ENCODE results near the gene NFATC2.
A peak's percentile ranks its signal among the peaks of the same experiment; 100 is the strongest.

The NFATC2 gene

GRCh38 chr20:51536116-51537069 is 6.1 kb downstream of the NFATC2 start:
- no peak for DNase-seq

GRCh38 chr20:51535674-51536073 is 6.8 kb downstream of the NFATC2 start:
- DNase-seq, result no peak

DNA sequence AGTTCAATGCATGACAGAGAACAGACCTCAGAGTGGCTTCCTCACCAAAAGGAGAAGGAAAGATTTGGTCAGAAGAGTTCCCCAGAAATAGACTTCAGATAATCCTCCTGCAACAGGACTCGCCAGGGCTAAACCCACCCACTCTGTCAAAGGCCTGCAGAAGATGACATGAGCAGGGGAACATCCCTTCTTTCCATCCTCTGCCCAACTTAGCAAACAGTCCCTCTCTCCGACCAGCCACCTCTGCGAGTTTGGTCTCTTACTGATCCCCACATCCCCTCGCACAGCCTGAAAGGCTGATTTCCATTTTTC is 7.5 kb downstream of the NFATC2 start:
- DNase-seq, result no peak

- DNase-seq, result no peak
Measured at GRCh38 chr20:51533291-51534172, 9.0 kb downstream of the NFATC2 start.

DNA sequence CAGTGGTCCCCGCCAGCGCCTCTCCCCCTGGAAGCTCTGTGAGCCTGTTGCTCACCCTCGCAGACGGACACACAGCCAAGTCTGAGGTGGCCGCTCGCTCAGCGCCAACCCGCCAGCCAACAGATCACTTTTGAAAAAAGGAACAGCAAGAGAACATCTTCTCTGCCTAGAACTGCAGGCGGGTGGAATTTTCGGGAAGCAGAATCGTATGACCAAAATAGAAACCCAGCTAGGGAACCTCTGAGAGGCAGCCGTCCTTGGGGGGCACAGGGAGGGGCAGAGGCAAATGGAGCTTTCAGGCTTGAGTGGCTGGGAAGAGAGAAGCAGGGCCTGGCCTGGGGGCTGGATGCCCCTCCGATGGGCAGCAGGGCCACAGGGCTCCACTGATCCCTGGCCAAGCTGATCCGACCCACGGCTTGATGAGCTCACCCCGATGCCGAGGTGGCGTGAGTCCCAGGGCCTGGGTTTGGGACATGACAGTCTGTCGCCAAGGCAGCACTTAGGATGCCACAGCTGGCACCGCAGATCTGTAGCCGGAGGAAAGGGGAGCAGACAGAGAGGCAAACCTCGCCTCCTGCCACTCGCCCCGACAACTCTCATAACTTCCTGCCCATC is 9.8 kb downstream of the NFATC2 start:
- no peak for DNase-seq

DNA sequence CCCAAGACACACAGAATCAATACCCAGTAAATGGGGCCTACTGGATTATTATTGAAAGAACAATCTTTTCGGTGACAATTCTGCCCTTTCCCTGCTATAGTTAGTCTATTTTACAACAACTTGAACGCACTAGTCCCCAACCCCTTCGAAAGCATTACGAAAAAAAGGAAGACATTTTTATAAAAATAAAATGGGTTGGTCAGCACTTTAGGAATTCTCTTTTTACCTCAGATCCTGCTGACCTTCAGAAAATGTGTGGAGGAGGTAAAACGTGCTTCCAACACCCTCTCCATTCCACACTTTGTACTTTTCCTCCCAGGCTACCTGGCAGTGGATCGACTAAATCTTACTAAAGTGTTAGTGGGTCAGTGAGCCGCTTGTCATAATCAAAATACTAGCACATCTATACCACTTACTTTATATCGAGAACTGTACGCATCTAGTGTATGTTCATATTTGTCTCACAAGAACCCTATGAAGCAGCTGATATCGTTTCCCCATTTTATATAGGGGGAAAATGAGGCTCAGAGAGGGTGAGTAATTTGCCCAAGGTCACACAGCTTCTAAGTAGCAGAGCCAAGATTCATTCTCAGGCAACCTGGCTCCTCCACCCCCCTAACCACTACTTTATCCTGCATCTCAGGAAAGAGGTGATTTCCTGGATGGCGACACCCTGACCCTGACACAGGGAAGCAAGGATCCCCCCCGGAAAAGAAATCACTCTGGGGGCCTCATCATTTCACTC is 10.6 kb downstream of the NFATC2 start:
- no peak for DNase-seq

DNA sequence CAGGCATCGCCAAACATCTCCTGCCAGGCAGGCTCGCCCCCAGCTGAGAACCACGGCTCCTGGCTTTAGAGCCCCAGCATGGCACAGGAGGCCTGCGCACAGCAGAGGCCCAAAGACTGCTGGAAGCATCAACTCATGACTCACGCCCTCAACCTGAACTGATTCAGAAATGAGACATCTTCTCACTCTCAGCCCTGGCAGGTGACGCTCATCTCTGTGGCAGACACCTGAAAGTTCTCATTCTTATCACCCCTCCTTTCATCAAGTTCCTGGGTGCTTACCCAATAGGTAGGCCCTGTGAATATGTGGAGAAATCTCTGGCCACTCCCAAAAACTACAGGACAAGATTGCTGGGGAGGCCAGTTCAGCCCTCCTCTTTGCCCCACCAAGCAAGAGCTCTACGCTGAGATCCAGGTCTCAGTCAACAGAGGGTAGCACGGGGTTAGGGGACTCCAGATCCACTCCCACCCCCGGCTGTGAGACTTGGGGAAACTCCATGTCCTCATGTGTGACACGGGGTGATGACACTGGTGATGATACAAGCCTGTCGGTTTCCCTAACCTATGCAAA is 11.3 kb downstream of the NFATC2 start:
- DNase-seq, result no peak

DNA sequence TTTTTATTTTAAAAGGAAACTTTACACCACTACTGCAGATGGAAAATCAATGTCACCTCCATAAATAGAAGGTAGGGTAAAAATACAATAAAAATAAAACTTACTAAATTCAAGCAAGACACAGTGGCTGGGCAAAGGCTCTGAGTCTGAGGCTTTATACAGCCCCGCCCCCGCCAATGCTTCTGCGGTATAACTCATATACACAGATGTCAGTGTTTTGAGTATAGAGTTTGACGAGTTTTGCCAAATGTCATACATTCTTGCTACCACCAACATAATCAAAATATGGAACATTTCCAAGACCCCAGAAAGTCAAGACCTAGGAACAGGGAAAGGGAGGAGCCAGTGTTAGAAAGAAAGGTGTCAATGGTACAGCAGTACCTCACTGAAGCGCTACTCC is 12.8 kb downstream of the NFATC2 start:
- DNase-seq, result no peak

DNA sequence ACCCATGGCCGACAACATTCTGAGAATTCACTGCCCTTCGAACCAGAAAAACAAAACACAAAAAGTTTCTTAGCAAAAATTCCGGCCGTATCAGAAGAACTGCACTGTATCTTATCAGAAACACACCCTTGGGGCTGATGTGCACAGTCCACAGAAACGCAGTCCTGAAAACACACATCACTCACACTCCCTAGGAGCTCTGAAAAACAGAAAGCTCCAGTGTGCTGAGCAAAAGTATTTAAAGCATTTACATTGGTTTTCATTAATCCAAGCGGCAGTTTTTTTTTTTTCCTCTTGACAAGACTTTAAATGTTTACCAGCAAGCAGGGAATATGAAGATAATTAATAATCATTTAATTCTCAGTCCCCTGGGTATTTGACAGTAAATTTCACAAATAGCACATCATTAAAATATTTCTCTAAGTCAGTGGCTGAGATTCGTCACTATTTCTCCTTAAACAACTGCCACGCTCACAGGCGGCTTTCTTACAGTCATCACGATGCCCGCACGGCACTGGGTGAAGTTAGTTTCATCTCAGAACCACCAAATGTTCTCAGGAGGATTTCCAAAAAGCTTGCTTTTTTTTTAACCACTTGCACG is 13.3 kb downstream of the NFATC2 start:
- no peak for DNase-seq

- no peak for DNase-seq
Measured at GRCh38 chr20:51528263-51529027, 14.1 kb downstream of the NFATC2 start.

- no peak for DNase-seq
Measured at GRCh38 chr20:51526754-51527153, 15.8 kb downstream of the NFATC2 start.

- DNase-seq, result no peak
Measured at GRCh38 chr20:51526106-51526470, 16.4 kb downstream of the NFATC2 start.

DNA sequence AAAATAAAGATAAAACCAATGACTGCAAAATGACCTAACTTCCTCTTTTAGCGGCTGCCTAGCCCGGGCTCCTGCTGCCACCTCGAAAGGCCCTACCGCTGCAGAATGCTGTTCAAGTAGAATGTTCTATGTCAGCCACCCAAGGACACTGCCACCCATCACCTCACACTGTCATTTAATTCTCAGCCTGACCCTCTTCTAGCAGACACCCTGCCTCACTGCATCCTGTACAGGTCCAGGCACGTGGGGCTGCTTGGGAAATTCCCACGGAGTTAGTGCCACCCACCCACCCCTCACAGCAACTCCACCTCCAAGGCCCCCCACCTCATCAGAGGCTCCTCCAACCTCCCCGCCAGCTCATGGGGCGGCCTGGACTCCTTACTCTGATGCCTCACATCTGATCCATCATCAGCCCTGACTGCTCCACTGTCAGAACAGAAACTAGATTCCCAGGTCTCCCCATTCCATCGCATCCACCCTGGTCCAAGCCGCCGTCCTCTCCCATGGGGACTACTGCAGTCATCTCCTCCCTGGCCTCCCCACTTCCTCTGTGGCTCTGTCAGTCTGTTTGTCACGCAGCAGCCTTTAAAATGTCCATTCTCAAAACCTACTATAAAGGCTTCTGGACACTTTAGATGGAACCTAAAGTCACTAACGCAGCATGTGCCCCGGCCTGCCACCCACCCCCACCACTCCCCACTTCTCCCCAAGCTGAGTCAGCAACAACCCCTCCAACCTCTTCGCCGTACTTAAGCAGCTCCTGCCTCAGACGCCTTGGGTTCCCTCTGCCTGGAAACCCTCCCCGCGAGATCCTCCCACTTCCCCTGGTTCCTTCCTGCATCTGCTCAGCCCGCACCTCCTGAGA is 17.0 kb downstream of the NFATC2 start:
- DNase-seq, result peak; percentile 68

DNA sequence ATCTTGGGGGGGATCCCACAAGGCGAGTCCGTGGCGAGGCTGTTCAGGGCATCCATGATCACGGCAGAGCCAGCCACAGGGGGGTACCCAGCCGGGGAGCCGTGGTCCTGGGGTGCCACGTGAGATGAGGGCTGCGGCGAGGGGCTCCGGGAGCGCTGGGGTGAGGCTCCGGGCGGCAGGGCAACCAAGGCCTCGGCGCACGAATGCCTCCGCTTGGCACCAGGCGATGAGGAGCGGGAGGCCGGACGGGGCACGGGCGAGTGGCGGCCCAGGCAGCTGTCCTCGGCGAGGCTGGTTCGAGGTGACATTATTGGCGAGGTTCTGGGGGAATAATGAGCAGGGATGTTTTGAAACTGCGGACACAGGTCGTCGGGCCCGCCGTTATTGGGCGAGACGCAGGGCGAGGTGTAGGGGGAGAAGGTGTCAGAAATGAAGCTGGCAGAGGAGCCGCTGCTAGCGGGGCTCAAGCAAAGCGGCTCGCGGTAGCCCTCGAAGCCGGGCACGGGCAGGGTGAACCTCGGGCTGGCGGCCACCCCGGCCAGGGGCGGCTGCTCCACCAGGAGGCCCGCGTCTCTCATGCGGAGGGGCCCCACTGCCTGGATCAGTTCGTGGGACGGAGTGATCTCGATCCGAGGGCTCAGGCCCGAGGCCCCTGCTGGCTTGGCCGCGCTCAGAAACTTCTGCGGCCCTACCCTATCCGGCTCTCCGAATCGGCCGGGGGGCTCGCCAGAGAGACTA is 19.1 kb downstream of the NFATC2 start:
- DNase-seq, result no peak

- no peak for DNase-seq
Measured at GRCh38 chr20:51522207-51522606, 20.3 kb downstream of the NFATC2 start.

DNA sequence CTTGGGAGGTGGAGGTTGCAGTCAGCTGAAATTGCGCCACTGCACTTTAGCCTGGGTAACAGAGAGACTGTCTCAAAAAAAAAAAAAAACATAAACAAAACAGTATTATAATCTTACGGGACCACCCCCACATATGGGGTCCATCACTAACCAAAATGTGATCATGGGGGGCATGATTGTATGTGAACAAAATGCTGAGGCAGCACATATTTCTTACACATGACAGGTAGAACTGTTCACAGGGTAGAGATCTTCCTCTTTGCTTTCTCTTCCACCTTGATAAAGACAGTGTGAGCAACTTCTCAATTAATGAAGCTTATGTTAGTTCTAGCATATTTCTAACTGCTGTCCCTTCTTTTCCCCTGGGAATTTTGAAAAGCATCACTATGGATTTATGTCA is 24.7 kb downstream of the NFATC2 start:
- DNase-seq, result no peak

DNA sequence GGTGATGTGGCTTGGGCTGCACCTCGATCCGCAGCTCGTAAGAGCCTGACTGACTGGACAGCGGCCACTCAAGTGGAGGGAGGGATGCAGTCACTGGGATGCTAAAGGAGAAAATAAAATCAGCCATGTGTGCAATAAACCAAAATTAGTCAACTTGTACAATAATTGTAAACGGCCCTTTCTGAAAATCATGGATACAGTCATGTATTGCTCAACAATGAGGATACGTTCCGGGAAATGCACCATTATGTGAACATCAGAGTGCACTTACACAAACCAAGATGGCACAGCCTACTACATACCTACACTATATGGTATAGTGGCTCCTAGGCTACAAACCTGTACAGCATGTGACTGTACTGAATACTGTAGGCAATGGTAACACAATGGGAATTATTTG is 25.7 kb downstream of the NFATC2 start:
- no peak for DNase-seq

GRCh38 chr20:51514836-51515235 is 27.7 kb downstream of the NFATC2 start:
- no peak for DNase-seq

DNA sequence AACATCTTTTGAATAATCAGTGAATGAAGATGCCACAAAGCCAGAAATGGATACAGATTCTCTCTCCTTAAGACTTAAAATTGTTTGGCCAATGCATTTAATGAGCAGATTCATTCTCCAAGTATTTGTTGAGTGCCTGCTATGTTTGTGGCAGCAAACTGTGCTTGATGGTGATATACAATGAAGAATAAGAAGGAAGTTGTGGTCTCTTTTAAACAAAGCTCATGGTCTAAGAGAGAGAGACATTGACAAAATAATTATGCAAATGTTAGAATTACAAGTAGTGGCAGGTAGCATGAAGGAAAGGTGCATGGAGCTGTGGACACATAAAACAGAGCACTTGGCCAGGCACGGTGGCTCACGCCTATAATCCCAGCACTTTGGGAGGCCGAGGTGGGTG is 28.3 kb downstream of the NFATC2 start:
- DNase-seq, result no peak

DNA sequence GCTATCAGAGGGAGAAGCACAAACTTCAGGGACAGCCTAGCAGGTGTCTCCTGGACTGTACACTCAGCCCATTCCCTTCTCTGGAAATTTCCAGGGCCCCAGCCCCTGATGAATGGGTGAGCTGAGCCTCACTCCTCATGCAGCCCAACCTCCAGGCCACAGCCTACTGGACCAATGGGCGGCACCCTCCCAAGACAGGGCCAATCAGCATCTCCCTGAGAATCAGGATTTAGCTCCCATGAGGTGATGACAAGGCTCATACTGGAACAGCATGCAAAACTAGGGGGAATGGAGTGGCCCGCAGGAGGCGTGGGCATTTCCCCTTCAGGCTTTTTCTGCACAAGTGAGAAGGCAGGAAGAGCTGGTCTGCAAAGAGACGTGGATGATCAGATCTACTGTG is 29.0 kb downstream of the NFATC2 start:
- no peak for DNase-seq

All from KG1 (cell line).